GM21360 (cell line): ENCODE results near the gene ERCC1.

ENCODE experiments used
- ATAC-seq: cut with Tn5 transposase; IDR thresholded peaks from one replicate; pipeline ENCODE4 v1.9.1; 2021; ENCODE audit warnings: mild to moderate bottlenecking, moderate library complexity; ENCODE audit not compliant: unreplicated experiment

The ERCC1 gene

DNA sequence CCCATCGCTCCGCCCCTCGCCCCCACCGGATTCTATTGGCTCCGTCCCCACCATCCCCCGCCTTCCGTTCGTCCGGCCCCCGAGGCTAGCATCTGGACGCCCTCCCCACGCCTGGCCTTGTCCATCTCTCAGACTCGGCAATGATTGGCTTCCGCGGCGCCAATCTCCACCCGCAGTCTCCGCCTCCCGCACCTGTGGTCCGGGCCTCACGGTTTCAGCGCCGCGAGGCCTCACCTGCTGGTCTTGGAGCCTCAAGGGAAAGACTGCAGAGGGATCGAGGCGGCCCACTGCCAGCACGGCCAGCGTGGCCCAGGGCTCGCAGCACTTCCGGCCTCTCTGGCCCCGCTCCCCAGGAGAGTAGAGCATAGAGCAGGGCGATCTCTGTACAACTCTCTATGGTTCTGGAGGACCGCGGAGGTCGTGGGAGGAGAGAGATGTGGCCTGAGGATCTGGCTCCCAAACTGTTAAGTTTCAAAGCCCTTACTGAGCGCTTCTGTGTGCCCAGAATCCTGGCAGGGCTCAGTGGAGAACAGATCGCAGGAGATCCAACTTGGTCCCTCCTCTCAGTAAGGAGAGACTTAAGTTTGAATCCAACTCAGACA lies at the start of gene ERCC1:
Gene ERCC1, minus strand, starts transcription at position 329 of the 602 bp plus-strand sequence. CDS start 543 bp downstream, outside the sequence.
- peak; percentile 56 for ATAC-seq

DNA sequence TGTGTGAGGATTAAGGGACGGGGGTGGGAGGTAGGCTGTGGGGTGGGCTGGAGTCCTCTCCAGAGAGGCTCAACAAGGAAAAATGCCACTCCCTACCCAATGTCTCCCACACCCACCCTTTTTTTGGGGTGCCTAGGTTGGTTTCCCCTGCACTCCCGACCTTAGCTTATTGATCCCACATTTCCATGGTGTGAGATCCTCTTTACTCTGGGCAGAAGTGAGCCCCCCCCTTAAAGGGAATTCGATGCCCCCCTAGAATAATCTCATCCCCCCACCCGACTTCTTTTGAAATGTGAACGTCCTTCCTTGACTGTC lies 49.6 kb upstream of the ERCC1 start:
- ATAC-seq = no peak

DNA sequence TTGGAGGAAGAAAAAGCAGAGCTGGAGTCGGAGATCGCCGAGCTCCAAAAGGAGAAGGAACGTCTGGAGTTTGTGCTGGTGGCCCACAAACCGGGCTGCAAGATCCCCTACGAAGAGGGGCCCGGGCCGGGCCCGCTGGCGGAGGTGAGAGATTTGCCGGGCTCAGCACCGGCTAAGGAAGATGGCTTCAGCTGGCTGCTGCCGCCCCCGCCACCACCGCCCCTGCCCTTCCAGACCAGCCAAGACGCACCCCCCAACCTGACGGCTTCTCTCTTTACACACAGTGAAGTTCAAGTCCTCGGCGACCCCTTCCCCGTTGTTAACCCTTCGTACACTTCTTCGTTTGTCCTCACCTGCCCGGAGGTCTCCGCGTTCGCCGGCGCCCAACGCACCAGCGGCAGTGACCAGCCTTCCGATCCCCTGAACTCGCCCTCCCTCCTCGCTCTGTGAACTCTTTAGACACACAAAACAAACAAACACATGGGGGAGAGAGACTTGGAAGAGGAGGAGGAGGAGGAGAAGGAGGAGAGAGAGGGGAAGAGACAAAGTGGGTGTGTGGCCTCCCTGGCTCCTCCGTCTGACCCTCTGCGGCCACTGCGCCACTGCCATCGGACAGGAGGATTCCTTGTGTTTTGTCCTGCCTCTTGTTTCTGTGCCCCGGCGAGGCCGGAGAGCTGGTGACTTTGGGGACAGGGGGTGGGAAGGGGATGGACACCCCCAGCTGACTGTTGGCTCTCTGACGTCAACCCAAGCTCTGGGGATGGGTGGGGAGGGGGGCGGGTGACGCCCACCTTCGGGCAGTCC lies 49.0 kb upstream of the ERCC1 start:
- ATAC-seq = no peak

DNA sequence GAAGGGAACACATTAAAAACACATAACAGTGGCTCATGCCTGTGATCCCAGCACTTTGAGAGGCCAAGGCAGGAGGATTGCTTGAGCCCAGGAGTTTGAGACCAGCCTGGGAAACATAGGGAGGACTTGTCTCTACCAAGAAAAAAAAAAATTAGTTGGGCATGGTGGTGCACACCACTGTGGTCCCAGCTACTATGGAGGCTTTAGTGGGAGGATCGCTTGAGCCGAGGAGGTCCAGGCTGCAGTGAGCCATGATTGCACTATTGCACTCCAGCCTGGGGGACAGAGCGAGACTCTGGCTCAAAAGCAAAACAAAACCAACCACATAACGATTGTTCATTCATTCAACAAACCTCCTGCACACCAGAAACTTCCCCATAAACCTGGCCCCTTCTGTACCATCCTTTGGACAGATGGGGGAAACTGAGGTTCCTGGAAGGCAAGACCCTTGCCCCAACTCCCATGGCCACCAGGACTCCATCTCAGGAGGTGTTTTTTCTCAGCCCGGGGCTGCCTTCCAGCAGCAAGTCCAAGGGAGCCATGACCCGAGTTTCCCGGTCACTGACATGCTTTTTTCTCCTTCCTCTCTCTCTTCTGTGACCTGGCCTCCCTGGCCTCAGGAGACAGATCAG lies 48.3 kb upstream of the ERCC1 start:
- ATAC-seq = no peak

DNA sequence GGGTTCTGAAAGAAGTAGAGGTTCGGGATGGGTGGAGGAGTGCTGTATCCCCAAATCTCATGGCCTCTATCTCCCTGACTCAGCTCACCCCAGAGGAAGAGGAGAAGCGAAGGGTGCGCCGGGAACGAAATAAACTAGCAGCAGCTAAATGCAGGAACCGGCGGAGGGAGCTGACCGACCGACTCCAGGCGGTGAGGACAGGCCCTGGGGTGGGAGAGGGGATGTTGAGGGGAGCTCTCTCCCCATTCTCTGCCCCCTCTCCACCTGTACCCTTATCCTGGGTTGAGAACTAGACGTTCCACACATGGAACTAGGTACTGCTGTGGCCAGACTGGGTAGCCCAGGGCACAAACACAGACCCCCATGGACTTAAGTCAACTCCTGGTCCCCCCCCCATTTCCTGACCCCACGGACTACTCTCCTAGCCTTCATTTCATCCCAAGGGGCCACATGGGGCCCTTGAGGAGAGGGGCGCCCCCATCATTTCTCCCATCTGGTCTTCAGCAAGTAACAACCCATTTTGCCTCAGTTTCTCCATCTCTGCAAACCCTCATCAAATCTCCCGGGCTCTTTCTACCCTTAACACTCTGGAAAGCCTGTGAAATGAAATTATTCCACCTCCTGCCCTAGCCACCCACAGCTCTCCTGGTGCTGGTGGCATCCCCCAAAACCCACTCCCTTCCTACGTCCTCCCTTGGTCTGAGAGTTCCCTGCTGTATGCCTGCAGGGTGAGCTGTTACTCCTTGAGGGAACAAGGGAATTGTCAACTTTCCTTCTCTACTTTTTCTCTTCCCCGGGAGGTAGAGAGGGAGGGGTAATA lies 47.6 kb upstream of the ERCC1 start:
- no peak for ATAC-seq

DNA sequence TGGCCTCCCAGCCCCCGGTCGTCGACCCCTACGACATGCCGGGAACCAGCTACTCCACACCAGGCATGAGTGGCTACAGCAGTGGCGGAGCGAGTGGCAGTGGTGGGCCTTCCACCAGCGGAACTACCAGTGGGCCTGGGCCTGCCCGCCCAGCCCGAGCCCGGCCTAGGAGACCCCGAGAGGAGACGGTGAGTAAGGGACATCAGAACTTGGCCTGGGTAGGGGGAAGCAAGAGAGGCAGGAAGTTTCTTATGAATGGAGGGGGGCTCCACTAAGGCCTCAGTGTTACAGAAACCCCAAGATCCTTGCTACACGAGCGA lies 47.0 kb upstream of the ERCC1 start:
- ATAC-seq = no peak

DNA sequence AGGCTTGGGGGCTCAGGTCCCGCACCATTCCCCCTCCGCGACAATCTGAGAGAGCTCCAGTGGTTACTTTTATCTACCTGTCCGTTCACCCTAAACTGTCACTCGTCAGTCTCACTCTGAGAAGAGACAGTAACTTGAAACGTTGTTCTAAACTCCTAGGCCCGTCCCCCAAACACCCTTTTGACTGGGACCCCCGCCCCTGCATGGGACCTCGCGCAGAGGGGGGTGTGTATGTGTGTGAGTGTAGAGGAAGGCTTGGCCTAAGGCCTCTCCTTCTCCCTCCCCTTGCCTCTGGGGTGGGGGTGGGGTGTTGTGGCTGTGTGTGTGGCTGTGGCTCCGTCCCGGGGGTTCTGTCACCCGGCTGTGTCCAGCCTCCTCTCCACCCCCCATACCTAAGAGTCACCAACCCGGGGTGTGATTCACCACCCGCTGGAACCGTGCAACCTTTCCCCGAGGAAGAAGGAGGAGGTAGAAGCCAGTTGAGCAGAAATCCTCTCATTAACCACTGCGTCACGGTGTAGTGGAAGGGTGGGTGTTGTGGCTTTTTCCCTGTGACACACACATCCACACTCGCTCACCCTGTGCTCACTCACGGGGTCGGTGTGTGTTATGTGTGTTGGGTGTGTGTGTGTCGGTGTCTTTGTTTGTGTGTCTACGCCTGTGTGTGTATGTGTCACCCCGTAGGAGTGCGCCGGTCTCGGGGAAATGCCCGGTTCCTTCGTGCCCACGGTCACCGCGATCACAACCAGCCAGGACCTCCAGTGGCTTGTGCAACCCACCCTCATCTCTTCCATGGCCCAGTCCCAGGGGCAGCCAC lies 46.4 kb upstream of the ERCC1 start:
- ATAC-seq = no peak

DNA sequence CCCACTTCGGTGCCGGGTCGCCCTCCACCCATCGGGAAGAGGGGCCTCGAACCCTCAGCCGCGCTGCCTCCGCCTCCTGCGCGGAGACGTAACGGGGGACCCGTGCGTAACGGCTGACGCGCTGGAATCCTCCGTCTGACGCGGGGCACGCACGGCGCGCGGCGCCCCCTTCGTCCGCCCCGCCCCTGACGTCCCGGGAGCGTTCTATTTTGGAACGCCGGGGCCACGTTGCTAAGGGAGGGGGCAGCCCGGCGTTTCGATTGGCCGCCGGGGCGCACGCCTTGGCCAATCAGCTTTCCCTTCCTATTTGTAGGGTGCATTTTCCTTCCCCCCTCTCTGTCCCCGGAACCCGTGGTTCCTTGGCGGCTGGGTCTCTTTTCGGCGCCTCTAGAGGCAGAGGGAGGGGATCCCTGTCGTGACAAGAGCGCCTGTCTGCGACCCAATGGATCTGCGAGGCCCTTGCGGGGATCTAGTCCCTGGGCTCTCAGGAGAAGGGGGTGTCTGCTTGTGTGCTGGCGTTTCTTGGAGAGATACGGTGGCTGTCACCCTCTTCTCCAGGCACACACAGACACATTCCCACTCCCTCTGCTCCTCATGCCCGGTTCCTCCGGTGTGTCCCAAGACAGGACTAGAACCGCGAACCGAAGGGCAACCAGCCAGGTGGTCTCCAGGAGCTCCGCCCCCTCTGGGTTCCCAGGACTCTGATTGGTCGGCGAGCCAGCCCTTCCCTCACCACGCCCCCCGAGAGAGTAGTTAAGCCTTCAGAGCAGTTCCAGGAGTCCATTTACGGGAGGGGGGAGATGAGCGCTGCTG lies 45.6 kb upstream of the ERCC1 start:
- peak; percentile 38 for ATAC-seq

DNA sequence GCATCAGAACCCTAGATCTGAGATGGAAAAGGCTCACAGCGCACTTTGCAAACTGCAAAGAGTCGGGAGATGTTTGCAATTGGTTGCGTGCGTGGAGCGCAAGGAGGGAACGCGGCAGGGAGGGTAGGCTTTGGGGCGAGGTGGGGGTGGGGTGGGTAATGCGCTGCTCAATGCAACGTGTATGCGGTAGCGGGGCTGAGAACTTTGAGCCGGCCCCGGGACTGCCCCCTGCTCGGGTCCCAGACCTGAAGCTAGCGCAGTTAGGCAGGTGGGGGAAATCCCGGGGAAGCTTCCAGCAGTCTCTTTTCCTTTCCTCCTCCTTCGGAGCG lies 45.0 kb upstream of the ERCC1 start:
- peak; percentile 26 for ATAC-seq

- ATAC-seq = no peak
These were observed 44.5 kb upstream of the ERCC1 start for GRCh38 chr19:45468159-45468651.

DNA sequence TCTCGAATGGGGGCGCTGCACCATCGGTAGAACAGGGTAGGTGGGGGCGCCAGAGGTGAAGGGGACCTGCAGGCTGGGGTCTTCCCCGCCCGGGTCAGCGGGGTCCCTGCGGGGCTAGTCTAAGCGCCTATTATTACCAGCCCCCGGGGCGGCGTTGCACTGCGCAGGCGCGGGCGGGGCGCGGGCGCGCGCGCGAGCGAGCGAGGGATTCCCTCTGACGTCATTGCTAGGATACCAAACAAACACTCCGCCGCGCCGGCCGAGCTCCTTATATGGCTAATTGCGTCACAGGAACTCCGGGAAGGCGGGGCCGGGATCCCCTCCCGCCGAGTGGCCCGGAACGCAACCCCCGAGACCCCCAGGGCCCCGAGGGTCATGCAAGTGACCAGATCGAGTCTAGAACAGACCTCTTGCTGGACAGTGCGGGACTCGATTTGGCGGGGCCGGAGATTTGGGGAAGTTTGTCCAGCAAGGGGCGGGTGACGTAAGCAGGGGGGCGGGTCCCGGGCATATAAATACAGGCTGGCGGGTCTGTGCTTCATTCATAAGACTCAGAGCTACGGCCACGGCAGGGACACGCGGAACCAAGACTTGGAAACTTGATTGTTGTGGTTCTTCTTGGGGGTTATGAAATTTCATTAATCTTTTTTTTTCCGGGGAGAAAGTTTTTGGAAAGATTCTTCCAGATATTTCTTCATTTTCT lies 43.9 kb upstream of the ERCC1 start, which contains the start of gene FOSB:
Gene FOSB, plus strand, starts transcription at position 541 of the 703 bp plus-strand sequence. CDS start 591 bp downstream, outside the sequence.
- ATAC-seq = peak; percentile 33

DNA sequence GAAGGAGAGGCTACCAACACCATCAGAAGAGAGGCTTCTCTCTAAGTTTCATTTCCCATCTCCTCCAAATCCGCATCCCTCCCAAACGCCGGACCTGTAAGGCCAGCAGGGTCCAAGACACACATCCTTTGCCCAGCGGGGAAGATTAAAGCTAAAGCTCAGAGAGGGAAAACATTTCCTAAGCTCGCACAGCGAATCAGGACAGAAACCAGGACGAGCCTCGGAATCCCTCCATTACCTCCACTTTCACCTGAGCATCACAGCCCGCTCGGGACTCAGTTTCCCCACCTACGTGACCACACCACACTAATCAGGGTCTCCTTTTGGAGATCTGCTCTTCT lies 43.4 kb upstream of the ERCC1 start:
- no peak for ATAC-seq

GRCh38 chr19:45464852-45465441 lies 41.2 kb upstream of the ERCC1 start:
- no peak for ATAC-seq

DNA sequence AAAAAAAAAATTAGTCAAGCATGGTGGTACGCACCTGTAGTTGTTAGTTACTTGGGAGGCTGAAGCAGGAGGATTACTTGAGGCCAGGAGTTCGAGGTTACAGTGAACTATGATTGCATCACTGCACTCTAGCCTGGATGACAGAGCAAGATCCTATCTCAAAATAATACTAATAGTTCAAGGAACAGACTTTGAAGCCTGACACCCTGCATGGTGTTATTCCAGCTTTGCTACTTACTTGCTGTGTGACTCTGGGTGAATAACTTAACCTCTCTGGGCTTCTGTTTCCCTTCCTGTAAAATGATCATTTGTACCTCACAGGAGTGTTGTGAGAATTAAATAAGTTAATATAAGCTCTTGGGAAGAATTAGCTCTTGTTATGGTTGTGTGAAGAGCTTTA lies 40.6 kb upstream of the ERCC1 start:
- ATAC-seq = no peak

GRCh38 chr19:45463241-45463640 lies 39.5 kb upstream of the ERCC1 start:
- no peak for ATAC-seq

GRCh38 chr19:45462174-45462573 lies 38.5 kb upstream of the ERCC1 start:
- ATAC-seq = no peak

DNA sequence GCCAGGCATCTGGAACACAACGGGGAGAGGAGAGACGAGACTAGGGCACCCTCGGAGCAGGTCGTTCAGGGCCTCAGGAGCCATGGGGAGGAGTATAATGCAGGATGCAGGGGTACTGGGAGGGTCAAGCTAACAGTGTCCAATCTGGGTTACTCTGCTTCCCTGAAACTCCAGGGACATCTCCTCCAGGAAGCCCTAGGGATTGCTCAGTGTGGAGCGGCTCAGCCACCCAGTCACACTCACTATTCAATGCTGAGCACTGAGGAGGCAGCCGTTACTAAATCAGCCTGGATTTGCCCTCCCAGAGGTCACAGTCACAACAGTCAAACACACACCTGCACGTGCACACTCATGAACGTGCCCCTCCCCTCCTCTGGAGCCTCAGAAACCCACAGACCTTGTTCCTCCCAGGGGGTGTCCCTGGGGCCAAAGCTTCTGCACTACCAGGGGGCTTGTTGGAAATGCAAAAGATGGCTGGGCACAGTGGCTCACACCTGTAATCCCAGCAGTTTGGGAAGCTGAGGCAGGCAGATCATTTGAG lies 37.2 kb upstream of the ERCC1 start:
- no peak for ATAC-seq

- ATAC-seq = no peak
These were observed 34.1 kb upstream of the ERCC1 start for GRCh38 chr19:45457776-45458175.

GRCh38 chr19:45456500-45456815 lies 32.7 kb upstream of the ERCC1 start:
- no peak for ATAC-seq
